NCI-H1694 treated with DMSO at 0.1 percent for 48 hours (cell line): Measurements from ENCODE around the gene TAS1R1.

Experiments used
- DNase-seq: peaks from one replicate; lab custom pipeline; 2025; lab: John Stamatoyannopoulos, UW

The TAS1R1 gene

DNA sequence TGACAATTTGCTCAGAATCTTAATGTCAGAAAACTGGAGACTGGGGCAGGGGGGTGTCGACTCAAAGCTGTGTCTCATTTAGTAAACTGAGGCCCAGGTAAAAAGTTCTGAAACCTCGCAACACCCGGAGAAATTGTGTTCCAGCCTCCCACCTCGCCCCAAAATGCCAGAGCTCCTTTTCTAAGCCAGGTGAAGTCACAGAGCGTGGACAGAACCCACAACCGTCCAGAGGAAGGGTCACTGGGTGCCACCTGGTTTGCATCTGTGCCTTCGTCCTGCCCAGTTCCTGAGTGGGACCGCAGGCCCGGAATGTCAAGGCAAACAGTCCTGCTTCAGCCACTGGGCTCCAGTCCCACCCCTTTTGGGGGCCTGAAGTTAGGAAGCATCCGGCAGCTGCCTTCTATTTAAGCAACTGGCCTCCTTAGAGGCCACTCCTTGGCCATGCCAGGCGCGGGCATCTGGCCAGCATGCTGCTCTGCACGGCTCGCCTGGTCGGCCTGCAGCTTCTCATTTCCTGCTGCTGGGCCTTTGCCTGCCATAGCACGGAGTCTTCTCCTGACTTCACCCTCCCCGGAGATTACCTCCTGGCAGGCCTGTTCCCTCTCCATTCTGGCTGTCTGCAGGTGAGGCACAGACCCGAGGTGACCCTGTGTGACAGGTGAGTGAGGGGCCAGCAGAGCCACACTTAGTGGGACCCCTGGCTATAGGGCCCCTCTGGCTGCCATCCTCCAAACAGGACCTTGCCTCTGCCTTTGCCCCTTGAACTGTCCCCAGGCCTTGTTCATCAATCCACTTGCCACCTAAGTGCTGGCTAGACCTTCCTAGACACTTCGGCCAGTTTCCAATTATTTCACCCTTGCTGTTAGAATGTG, at the start of gene TAS1R1:
TAS1R1 (plus strand) TSS at position 401 of the 872 bp plus-strand sequence; CDS start at position 468, 67 bp downstream.
- no peak for DNase-seq

DNA sequence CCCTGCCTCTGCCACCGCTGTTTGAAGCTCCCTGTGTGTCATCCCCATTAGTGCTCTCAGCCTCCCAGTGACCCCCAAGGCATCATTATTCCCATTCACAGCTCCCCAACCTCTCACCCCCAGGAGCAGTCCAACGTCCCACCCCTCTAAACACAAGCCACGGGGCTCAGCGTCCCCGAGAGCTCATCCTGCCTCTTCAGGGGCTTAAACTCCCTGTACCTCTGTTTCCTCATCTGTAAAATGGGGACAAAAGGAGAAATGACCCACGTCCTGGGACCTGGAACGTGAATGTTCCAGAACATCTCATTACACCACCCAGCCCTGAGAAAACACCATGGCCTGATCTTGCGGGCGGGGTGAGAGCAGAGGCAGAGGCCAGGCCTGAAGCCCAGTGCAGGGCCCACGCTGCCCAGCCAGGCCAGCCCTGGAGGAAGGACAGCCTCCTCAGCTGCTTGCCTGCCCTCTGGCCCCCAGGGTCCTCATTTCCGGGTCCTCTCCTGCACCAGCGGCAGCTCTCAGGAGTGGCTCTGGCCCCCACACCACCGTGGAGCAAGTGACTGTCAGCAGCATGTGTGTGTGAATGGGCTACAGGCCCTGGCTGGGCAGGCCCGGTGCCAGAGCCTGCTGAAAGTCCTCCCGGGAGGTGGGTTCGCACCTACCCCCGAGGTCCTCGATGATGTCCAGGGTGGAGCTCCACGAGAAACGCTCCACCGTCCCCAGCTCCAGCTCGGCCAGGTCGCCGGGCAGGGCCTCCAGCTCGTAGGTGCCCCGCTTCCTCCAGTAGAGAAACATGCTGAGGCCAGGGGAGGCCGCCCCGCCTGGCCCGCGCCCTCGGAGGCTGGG, 49.5 kb upstream of the TAS1R1 start:
- no peak for DNase-seq

DNA sequence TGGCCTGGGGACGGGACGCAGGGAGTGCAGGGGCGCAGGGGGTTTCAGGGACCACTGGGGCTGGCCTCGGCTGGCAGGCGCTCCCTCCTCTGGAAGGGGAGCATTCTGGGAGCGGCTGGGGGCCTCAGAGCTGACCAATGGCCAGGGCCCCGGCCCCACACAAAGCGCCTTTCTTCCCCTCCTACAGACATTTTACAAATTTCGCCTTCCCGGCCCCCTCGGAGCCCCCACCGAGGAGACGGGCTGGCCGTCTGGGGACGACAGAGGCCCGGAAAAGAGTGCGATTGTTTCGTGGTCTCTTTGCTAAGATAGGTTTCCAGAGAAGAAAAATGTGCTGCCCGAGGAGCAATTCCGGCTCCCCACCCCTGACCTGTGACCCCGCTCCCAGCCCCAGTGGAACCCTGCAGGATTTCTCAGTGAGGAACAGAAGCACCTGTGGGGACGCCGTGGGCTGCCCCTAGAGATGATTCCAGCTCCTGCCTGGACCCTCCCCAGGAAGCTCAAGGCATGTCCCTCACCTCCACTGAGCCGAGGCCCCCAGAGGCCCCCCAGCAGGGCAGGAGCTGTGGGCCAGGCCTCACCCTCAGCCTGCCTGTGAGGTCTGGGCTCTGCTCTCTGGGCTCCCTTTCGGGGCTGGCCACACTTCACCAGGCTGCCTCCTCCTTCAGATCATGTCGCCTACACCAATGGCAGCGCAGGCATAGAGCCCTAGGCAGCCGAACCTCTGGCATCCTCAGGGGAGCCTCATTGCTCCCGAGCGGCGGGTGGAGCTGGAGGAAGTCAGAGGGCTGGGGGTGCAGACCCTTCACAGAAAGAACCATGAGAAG, 48.7 kb upstream of the TAS1R1 start:
- DNase-seq: no peak

DNA sequence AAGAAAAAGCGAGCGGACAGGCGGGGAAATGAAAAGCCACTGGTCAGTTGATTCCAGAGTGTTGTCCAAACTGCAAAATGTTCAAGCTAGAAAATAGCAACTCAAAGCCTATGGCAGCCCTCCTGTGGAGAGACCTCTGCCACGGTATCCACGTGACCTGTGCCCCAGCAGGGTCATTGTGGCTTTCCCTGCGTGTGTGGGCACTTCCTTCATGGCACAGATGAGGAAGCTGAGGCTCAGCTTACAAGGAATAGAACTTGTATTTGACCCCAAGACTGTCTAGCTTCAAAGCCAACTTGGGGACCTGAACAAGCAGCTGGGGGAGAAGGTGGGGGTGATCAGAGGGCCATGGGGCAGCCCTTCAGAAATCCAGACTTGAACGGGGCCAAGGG, 48.1 kb upstream of the TAS1R1 start:
- DNase-seq: no peak

DNA sequence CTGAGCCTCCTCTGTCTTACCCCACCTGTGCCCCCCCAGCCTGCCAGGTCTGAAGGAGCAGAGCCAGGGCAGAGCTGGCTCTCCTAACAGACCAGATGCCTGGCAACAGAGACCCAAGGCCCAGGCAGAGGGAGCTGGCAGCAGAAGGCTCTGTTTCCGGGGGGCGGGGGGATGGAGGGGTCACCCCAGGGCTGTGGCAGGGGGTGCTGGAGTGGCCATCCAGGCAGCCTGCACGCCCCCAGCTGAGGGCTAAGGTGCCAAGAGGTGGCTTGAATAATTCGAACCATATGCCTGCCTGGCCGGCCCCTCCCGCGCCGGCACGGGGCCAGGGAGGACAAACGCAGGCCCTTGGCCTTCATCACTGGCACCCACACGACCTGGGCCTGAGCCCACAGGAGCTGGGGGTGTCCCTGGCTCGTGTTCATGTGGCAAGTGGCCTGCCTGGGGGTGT, 47.6 kb upstream of the TAS1R1 start:
- DNase-seq: no peak

DNA sequence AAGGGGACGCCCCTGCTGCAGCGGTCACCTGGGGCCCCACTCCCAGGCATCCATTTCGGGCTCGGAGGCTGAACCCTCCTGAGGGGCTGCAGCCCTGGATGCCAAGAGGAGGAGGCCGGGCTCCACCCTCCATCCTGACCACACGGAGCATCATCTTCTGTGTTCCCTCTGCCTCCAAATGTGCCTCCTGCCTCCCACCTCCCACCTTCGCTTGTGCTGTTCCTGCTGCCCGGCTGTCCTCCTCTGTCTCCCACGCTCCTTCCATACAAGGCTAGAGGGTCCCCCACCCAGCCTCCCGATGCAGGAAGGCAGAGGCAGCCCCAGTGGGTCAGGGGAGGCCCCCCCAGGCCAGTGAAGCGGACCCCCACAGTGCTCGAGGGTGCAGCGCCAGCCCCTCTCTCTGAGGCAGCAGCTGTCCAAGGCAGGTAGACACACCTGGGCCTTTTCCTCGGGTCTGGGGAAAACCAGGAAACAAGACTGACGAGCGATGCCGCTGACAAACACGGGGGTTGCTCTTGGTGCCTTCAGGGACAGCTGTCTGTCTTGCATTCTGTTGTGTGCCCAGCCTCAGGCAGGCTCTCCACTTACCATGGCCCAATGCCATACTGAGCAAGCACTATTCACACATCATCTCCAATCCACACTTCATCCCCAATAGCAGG, 46.8 kb upstream of the TAS1R1 start:
- no peak for DNase-seq

DNA sequence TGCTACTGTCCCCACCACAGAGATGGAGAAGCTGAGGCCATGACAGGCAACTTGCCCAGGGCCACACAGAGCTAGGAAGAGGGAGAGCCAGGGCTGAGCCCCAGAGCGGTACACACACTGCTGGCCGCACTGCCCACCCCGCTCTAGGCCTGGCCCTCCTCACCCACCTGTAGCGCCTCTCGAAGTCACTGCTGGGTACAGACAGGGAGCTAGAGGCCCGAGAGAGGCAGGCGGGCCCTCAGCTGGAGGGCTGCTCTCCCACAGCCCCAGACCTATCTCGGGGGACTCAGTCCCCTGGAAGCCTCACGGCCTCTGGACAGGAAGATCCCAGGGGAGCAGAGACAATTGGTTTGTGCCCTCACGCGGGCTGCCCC, 46.3 kb upstream of the TAS1R1 start:
- no peak for DNase-seq

DNA sequence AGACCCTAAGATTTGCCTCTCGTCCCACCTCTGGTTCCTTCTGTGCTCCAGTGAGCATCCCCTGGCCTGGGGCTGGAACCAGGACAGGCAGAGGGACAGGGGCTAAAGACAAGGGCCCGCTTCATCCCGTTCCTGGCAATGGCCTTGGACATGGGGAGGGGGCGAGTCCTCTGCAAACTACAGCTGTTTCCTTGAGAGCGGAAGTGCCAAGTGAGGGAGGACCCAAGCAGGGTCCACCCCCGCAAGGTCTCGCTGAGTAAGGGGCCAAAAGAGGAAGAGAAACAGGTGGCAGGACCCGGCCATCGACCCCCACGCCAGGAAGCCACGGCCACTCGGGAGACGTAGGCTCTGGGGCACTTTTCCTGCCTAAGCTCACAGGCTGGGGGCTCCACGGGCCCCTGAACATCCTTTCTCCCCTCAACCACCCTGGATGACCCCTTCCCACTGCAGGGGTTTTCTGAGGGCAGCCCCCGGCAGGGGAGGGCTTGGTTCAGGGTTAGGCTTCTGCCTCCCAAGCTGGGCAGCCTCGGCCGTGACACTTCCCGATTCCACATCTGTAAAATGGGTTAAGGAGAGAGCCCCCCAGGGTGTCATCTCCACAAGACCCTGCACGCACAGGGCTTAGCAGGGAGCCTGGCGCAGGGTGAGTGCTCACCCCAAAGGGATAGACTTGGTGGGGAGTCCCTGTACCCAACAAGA, 45.7 kb upstream of the TAS1R1 start:
- no peak for DNase-seq

DNA sequence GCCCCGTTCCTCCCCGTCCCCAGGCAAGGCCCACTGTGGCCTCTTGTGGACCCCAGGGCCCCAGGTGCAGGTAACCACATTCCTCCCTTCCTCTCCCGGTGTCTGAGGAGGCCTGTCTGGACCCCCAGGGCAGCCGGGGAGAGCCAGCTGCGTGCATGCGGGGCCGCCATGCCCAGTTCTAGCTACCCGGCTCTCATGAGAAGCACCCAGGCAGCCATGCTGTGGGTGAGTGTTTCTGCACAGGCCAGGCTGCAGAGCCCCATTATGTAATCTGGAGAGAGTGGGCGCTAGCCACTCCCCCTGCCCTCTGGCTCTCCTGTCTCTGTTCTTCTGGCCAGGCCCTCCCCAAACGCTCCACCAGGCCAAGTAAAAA, 45.2 kb upstream of the TAS1R1 start:
- DNase-seq: no peak

DNA sequence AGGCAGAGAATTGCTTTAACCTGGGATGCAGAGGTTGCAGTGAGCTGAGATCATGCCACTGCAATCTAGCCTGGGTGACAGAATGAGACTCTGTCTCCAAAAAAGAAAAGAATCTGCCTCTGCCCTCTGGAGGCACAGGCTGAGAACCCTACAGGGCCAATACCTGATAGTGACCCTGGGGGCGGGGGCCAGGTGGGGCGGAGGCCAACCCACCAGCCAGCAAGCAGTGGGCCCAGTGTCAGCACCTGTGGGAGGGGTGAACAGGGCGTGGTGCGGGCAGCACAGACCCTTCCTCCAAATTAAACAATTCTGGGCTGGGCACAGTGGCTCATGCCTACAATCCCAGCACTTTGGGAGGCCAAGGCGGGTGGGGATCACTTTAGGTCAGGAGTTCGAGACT, 44.6 kb upstream of the TAS1R1 start:
- DNase-seq: no peak

DNA sequence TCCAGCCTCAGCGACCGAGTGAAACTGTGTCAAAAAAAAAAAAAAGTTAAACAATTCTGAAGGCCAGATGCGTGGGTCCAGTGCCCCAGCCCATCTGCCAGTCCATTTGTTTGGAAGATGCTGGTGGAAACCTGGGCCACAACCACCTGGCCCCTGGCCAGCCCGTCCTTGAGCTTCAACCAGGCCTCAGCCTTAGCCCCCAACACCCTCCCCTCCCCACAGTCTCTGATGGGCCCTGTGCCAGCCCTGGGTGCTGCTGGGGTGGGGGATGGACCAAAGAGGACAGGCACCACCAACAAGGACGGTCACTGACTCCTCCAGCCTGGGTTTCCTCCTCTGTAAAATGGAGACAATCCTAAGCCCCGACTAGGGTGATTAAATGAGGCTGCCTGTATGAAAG, 44.1 kb upstream of the TAS1R1 start:
- no peak for DNase-seq

DNA sequence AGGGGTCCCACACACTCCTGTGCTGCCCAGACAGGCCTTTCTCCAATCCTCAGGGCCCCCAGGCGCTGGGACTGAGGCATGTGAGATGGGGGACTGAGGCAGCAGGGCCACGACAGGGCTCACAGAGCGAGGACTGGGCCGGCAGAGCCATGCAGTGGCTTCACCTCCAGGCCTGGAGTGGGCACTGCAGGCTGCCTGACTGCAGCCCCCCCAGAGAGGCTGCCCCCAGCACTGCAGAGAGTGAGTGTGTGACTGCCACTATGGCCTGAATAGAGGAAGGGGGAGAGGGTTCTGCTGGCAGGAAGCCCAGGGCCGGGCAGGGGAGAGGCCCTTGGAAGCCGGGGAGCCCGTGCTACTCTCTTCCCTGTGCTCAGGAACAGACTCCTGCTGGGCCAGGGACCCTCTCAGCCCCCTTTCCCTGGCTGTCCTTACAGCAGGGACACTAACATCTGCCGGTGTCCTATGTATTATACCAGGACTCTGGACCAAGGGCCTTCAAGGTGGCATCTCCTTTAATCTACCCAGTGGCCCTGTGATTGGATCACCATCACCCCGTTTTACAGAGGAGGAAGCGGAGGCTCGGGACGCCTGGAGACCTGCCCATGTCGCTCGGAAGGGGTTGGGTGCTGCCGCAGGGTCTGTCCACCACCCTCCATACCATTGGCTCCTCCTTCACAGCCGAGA, 43.4 kb upstream of the TAS1R1 start:
- no peak for DNase-seq

DNA sequence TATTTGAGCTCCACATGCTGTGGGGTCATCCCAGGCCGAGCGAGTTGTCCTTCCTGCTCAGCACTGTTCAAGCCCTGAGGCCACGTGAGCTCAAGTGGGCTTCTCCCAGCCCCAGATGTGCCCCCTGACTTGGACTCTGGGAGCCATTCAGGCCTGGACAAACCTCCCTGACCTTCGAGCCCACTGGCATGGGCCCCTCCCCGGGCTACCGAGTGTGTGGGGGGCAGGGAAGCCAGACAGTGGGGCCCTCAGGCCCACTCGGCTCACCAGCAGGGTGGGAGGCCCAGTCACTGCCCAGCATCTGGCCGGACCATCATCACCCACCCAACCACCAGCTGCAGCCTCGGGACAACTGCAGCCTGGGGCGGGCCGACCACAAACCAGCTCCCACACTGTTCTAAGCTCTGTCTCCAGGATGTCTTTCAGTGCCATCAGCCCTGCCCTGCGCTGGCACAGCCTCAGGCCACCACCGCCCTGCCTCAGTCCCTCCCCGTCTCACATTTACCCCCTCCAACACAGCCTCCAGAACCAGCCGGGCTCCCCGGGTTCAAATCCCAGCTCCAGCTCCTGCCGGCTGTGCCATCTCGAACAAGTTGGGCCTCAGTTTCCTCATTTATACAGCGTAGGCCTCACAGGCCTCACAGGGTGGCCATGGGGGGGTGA, 42.7 kb upstream of the TAS1R1 start:
- DNase-seq: no peak

DNA sequence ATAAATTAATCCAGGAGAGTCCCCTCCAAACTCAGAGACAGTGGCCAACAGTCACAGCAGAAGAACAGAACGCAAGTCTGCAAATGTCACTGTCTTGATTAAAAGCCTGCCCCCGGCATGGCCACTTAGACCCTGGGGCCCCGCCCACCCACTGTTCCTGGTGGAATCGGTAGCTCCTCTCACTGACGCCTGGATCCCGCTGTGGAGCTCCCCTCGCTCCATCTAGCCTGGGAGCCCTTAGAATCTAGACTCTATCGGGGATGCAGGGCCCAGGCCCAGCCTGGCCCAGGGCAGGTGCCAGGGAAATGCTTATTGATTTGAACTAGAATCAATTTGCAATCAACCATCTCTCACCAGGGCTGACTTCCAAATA, 42.2 kb upstream of the TAS1R1 start:
- DNase-seq: no peak

DNA sequence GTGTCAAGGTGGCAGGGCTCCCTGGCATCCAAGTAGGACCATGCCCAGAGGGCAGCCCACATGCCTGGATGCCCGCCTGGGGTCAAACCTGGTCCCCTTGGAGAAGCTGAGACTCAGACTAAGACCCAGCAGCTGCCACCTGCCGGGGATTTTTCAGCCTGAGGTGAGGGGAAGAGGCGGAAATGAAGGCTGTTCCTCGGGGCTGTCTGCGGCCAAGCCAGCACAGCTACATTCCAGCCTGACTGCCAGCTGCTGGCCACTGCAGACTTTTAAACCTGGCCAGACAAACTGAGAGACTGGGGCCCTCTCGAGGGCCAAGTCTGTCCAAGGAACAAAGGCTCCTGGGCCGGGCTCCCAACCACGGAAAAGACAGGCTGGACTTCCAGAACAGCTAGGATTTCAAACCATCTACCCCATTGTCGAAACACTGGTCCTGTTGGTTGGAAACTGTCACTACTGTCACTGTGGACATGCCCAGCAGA, 41.7 kb upstream of the TAS1R1 start:
- no peak for DNase-seq

DNA sequence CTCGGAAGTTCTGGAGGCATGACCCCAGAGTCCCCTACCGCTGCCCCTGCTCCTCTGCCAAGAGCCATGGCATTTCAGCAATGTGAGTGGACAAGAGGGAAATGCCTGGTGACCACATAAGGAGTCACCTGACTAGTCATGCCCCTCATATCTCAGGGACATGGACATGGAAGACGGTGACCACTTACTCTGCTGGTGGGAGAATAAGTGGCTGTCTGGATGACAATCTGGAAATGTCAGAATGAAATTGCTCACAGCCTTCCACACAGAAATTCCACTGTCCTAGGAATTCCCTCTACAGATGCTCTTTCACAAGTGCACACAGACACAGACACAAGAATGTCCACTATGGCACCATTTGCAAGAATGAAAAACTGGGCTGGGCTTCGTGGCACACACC, 39.3 kb upstream of the TAS1R1 start:
- DNase-seq: no peak

DNA sequence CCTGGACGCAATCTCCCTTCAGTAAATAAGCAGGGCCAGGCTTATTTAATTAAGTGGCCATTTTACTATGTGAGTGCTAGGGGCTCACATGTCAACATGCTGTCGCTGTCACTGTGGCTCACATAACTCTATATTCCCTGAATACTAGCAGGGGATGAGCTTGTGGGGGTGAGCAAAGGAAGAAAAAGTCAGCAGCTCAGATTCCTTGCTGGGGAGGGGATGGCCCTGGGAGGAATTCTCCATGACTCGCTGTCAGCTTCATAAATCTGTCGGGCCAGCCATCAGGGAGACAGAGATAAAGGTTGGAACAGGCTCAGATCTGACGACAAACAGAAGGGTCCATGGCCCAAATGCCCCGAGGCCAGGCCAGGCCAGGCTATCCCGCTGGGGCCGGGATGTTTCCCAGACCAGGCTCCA, 37.7 kb upstream of the TAS1R1 start:
- DNase-seq: no peak

DNA sequence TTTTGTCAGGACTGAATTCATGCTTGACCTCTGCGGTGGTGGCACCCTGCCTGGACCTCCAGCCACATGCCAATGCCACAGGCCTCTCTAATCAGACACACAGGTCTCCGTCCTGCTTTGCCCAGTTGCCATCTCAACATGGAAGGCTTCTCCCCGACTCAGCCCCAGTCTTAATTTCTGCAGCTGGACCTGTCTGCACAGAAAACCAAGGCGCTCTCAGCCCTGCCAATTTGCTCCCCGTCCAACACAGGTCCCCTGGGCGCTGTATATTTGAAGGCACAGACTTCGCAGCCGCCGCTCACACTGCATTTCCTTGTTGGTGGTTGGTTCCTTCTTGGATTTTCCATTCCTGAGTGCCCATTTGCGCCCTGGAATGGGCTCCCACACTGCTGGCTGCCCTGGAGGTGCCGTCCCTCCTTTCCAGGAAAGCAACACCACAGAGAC, 35.6 kb upstream of the TAS1R1 start:
- no peak for DNase-seq

DNA sequence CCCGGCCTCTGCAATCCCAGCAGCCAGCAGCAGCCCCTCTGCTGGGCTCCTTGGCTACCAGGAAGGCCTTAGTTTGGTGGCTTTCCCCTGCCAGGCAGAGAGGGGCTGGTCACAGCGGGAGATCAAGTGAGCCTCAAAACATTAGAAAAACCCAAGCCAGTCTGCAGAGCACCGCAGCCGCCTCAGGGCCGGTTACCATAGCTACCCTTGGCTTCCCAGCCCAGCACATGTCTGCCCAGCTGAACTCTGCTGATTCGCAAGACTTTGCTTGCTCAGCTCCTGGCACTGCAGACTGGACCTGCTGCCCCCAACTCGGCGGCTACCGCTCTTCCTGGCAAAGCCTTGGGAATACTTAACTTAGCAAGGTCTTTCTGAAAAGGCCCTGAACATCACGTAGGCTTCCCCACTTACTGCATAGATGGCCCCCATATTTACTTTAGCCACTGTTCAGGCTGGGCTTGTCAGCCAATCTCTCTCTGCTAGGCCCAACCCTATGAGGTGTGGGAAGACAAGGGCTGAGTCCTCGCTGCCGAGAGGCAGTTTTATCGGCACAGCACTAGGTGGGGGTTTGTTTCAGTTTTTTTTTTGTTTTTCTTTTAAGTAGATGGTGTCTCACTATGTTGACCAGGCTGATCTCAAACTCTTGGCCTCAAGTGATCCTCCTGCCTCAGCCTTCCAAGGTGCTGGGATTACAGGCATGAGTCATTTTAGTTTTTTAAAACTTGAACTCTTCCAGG, 35.0 kb upstream of the TAS1R1 start:
- DNase-seq: no peak
